Inflammatory macrophage (primary cell): ENCODE results near the gene TOR1AIP1.
A peak's percentile ranks its signal among the peaks of the same experiment; 100 is the strongest.
"Not testable (repeated sequence)": the region's sequence is repeated elsewhere in the genome, so short reads cannot be mapped to it uniquely, and the experiment has no call there.

ENCODE experiments used
- DNase-seq, 2 donors: peaks; one replicate each; pipeline ENCODE4 v3.0.0-alpha.2; 2020 to 2022

The TOR1AIP1 gene

DNA sequence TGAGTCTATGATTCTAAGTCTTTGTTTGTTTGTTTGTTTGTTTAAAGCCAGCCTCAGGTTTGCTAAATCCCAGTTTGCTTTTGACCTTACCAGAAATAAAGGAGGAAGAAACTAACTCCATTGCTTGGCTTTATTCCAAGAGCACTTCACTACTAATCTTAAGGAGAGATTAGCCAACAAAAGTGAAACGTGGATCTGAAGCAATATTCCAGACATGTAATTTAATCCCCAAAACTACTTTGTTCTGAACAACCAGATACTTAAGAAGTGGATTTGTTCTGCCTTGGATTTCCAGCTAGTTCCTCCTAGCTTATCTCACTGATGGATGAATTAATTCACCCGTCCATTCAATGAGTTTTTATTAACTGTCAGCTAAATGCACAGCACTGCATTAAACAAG, 56.7 kb downstream of the TOR1AIP1 start:
- DNase-seq: peak; percentile 20 to 58

GRCh38 chr1:179939941-179940340, 57.9 kb downstream of the TOR1AIP1 start:
- DNase-seq: no peak

- no peak for DNase-seq
Observed at GRCh38 chr1:179941454-179941853, 59.4 kb downstream of the TOR1AIP1 start.

DNA sequence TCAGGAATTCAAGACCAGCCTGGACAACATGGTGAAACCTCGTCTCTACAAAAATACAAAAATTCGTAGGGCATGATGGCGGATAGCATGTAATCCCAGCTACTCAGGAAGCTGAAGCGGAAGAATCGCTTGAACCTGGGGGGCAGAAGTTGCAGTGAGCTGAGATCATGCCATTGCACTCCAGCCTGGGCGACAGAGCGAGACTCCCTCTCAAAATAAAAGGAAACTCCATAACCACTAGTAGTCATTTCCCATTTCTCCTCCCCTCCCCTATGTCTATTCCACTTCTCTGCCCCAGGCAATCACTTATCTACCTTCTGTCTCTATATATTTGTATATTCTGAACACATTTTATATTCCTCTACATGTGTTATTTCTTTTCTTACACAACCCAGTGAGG, 68.6 kb downstream of the TOR1AIP1 start:
- peak; percentile 60 to 73 for DNase-seq

- DNase-seq: peak in 1 of 2 donors; percentile 1
Observed at GRCh38 chr1:179951383-179952144, 69.5 kb downstream of the TOR1AIP1 start.

- DNase-seq: peak; percentile 53 to 65
Observed at GRCh38 chr1:179952186-179952585, 70.1 kb downstream of the TOR1AIP1 start.

DNA sequence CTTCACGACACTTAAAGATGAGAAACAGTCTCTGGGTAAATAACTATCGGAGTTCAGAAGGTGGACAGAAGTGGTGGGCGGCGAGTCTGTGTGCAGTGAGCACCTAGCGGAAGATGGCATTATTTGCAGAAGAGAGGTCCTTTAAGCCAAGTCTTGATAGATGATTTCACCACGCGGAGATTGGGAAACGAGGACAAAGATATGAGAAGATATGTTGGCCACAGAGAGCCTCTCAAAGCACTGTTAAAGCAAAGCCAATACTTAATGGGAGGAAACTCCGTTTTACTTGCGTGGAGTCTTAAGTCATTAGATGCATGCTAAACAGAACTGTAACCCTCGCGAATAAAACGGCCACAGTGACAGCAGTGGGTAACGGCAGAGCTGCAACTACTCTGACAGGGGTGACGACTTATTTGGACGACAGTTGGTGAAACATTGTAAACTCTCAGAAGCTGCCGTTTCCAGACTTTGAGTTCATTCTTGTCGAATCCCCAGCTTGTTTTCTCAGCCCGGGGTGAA, 71.9 kb downstream of the TOR1AIP1 start:
- peak; percentile 69 to 71 for DNase-seq

- DNase-seq: peak; percentile 98 to 99
Observed at GRCh38 chr1:179954493-179955286, 72.6 kb downstream of the TOR1AIP1 start, which contains the start of gene CEP350. Gene CEP350, plus strand, starts transcription at chr1:179954810. Its CDS starts 31,372 bp downstream, at chr1:179986182.

DNA sequence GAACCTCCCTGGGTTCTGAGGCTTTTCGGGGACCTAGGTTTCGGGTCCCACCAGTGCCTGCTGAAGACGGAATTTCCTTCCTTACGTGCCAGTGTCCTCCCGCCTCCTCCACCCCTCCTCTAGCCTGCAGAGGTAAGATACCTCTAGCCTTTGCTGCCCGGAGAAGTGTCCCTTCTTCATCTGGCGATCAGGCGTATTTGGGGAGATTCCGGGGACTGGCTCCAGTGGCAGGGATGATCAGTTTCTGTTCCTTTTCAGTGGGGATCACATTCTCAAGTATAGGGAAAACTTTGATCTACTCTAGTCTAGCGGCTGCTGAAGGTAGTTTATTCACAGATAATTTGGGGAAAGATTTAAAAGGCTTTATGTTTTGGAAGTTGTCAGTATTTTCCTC, 73.2 kb downstream of the TOR1AIP1 start:
- DNase-seq: peak; percentile 28 to 49

DNA sequence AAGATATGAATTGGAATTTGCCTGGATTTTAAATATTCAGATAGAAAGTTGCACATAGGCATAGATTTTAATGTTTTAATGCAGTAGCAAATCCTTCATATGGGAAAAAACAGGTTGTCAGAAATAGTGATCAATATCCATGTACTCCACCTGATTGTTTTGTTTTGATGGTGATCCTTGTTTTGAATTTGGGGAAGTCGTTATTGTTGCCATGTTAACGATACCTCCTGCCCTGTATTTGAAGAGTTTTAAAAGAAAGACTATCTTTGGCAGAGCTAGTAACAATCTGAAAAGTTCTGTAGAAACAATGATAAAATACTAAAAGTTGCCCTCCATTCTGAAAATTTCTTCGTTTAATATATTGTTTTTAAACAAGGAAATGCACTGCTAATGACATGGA, 73.6 kb downstream of the TOR1AIP1 start:
- DNase-seq: peak in 1 of 2 donors; percentile 24

GRCh38 chr1:179958359-179958758, 76.3 kb downstream of the TOR1AIP1 start:
- no peak for DNase-seq

GRCh38 chr1:179962168-179962567, 80.1 kb downstream of the TOR1AIP1 start:
- DNase-seq: not testable (repeated sequence)

DNA sequence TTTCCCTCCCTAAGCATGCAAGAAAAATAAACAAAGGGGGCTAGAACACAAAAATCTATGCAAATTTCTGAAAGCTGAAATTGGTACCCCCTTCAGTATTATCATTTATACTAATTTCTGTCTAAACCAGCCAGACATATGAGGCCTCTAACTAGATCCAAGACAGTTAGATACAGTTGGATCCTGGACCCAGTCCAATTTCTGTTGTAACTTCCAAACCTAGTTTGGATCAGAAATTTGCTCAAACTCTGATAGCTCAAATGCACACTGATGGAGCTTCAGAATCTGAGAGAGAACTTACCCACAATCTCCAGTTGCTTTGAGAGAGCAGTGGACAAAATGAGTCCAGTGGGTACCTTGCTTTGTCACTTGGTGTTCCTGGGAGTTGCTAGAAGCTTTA, 84.5 kb downstream of the TOR1AIP1 start:
- no peak for DNase-seq

DNA sequence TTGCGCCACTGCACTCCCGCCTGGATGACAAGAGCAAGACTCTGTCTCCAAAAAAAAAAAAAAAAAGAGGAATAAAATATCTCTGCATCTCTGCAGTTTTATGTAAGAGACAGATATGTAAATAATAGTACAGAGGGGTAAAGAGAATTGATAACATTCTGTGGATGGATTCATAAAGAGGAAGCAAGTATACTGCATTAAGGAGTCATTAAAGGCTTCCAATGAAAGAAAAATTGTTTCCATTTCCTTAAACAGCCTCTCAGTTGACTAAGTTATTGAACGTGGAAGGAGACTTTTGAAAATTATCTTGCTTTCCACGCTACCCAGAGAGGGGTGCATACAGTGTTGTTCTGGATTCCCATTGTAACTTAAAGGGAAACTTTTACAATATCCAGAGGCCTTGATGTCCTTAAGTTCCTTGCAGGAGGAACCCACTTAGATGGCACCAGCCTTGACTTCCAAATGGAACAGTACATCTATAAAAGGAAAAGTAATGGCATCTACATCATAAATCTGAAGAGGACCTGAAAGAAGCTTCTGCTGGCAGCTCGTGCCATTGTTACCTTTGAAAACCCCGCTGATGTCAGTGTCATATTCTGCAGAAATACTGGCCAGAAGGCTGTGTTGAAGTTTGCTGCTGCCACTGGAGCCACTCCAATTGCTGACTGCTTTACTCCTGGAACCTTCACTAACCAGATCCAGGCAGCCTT, 86.4 kb downstream of the TOR1AIP1 start:
- no peak for DNase-seq

DNA sequence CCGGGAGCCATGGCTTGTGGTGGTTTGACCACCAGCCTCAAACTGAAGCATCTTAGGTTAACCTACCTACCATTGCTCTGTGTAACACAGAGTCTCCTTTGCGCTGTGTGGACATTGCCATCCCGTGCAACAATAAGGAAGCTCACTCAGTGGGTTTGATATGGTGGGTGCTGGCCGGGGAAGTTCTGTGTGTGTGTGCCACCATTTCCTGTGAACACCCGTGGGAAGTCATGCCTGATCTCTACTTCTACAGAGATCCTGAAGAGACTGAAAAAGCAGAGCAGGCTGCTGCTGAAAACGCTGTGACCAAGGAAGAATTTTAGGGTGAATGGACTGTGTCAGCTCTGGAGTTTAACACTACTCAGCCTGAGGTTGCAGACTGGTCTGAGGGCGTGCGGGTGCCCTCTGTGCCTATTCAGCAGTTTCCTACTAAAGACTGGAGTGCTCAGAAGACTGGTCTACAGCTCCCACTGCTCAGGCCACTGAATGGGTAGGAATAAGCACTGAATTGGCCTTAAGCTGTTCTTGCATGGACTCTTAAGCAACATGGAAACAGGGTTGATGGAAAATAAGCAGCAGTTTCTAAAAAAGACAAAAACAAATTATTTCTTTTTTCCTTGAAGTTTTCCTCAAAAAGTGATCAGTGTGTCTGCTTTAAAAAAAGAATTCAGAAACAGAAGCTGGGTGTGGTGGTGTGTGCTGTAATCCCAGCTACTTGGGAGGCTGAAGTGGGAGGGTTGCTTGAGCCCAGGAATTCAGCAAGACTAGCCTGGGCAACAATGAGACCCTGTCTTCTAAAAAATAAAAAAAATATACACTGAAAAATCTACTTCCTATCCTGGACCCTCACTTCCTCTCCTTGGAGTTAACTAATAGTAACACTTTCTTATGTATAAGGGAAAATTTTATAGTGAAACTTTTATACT, 87.2 kb downstream of the TOR1AIP1 start:
- DNase-seq: peak in 1 of 2 donors; percentile 6
